ENCODE data around the gene CDCP2.

DNA sequence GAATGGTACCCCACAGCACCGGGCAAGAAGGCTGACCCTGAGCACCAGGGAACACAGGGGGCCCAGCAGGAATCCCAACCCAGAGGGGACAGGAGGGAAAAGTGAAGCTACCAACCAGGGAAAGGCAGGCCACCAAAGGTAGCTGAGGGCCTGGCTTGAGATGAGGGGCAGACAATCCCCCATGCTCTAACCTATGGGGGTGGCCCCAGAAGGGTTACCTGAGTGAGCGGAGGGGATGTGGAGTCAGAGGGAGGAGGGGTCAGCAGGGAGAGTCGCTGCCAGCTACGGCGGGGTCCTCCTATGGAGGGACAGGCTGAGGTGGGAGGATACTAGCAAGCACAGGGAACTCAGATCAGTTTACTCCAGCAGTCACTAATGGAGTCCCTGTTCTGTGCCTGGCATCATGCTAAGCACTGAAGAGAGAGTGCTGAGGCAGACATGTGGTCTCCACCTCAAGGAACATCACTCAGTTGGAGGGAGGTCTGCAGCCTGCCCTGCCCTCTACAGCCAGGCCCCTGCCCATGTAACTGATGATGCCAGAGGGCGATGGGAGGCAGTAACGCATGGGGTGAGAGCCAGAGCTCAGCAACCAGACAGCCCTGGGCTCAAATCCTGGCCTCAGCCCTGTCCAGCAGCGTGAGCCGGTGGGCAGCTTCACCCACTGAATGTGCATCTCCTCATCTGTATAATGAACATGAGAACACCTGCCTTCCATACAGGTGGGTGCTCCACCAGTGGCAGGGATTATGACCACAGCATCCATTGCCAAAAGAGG, 25.7 kb upstream of the CDCP2 start:
- TF ChIP-seq, protein P1, sequence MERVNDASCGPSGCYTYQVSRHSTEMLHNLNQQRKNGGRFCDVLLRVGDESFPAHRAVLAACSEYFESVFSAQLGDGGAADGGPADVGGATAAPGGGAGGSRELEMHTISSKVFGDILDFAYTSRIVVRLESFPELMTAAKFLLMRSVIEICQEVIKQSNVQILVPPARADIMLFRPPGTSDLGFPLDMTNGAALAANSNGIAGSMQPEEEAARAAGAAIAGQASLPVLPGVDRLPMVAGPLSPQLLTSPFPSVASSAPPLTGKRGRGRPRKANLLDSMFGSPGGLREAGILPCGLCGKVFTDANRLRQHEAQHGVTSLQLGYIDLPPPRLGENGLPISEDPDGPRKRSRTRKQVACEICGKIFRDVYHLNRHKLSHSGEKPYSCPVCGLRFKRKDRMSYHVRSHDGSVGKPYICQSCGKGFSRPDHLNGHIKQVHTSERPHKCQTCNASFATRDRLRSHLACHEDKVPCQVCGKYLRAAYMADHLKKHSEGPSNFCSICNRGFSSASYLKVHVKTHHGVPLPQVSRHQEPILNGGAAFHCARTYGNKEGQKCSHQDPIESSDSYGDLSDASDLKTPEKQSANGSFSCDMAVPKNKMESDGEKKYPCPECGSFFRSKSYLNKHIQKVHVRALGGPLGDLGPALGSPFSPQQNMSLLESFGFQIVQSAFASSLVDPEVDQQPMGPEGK (CRISPR knock-in tag; IDR thresholded peaks at IDR 0.05; ENCODE audit: borderline replicate concordance) = no peak
- TF ChIP-seq ZFP30 (CRISPR knock-in tag; IDR thresholded peaks at IDR 0.05) (no peak), ARNTL (CRISPR knock-in tag; IDR thresholded peaks at IDR 0.05; ENCODE audit: borderline replicate concordance, low read depth) (no peak), ISL1 (CRISPR knock-in tag; IDR thresholded peaks at IDR 0.05) (no peak), PPARA (CRISPR knock-in tag; IDR thresholded peaks at IDR 0.05; ENCODE audit: borderline replicate concordance) (no peak), GLIS3 (CRISPR knock-in tag; IDR thresholded peaks at IDR 0.05) (no peak), SNAI2 (CRISPR knock-in tag; IDR thresholded peaks at IDR 0.05) (no peak), OSR1 (CRISPR knock-in tag; IDR thresholded peaks at IDR 0.05) (no peak)
- TF ChIP-seq, protein P2, sequence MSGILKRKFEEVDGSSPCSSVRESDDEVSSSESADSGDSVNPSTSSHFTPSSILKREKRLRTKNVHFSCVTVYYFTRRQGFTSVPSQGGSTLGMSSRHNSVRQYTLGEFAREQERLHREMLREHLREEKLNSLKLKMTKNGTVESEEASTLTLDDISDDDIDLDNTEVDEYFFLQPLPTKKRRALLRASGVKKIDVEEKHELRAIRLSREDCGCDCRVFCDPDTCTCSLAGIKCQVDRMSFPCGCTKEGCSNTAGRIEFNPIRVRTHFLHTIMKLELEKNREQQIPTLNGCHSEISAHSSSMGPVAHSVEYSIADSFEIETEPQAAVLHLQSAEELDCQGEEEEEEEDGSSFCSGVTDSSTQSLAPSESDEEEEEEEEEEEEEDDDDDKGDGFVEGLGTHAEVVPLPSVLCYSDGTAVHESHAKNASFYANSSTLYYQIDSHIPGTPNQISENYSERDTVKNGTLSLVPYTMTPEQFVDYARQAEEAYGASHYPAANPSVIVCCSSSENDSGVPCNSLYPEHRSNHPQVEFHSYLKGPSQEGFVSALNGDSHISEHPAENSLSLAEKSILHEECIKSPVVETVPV (CRISPR knock-in tag; IDR thresholded peaks at IDR 0.05) = no peak
- TF ChIP-seq, protein P3, sequence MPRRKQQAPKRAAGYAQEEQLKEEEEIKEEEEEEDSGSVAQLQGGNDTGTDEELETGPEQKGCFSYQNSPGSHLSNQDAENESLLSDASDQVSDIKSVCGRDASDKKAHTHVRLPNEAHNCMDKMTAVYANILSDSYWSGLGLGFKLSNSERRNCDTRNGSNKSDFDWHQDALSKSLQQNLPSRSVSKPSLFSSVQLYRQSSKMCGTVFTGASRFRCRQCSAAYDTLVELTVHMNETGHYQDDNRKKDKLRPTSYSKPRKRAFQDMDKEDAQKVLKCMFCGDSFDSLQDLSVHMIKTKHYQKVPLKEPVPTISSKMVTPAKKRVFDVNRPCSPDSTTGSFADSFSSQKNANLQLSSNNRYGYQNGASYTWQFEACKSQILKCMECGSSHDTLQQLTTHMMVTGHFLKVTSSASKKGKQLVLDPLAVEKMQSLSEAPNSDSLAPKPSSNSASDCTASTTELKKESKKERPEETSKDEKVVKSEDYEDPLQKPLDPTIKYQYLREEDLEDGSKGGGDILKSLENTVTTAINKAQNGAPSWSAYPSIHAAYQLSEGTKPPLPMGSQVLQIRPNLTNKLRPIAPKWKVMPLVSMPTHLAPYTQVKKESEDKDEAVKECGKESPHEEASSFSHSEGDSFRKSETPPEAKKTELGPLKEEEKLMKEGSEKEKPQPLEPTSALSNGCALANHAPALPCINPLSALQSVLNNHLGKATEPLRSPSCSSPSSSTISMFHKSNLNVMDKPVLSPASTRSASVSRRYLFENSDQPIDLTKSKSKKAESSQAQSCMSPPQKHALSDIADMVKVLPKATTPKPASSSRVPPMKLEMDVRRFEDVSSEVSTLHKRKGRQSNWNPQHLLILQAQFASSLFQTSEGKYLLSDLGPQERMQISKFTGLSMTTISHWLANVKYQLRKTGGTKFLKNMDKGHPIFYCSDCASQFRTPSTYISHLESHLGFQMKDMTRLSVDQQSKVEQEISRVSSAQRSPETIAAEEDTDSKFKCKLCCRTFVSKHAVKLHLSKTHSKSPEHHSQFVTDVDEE (CRISPR knock-in tag; IDR thresholded peaks at IDR 0.05) = no peak

Measured in SK-N-SH treated with all-trans-retinoic acid at 6 μM for 48 hours (cell line).